Measurements from ENCODE around the gene OBSCN. TPM values are rescaled to one million over a fixed set of nuclear protein-coding genes. Genes with fewer than 3 reads are reported as not detected.

The OBSCN gene
- total and polyA plus RNA-seq, 2 of the 13 experiments (the other 11 are each of a cell fraction or from before 2014, with no cell fraction given) = 0.20 TPM

DNA sequence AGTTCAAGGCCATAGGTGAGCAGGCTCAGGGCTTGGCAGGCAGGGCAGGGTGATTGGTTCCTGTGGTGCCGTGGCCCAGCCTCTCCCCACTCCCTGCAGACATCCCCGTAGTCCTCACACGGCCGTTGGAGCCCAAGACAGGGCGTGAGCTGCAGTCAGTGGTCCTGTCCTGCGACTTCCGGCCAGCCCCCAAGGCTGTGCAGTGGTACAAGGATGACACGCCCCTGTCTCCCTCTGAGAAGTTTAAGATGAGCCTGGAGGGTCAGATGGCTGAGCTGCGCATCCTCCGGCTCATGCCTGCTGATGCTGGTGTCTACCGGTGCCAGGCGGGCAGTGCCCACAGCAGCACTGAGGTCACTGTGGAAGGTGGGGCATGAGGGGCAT, 71.9 kb downstream of the OBSCN start:
- in situ Hi-C loops (cut with HindIII; ENCODE audit: extremely low pct_ligation_motif_present, low pct_unique_long_range_greater_than_20kb) (no loop called here), intact Hi-C loops (cut with micrococcal nuclease; ENCODE audit: unreplicated experiment) (no loop called here)
- Histone ChIP-seq H3K9ac (ENCODE audit: insufficient read depth, low read depth, low read length) (no peak overlapping the region), H3K4me2 (ENCODE audit: low read depth, low read length) (no peak overlapping the region), H3K79me2 (ENCODE audit: insufficient read depth, low read length) (no peaks in the 10 kb centered on the region), H3K9me3 (ENCODE audit: low read length) (no peaks in the 10 kb centered on the region), H3K36me3 (replicated peaks in 1 of 2; ENCODE audit: control insufficient read depth in 1 of 2, insufficient read depth in 2 of 2, low read length in 2 of 2) (no peaks in the 10 kb centered on the region), H3K4me1 (ENCODE audit: insufficient read depth, low read length) (peaks cover 25% of the 10 kb centered on the region; the same call in 1 of the 2 replicates), H3K27ac (ENCODE audit: extremely low read length, insufficient read depth, low read length) (no peak overlapping the region), H3K4me3 (replicated peaks in 1 of 3; ENCODE audit: insufficient read depth in 1 of 3, low read depth in 2 of 3, low read length in 3 of 3) (no peak overlapping the region), H3K27me3 (ENCODE audit: control insufficient read depth in 1 of 2, insufficient read depth in 2 of 2, low read length in 2 of 2) (peaks cover 8 to 57% of the 10 kb centered on the region in 2 experiments), H2AFZ (ENCODE audit: low read length) (no peak overlapping the region), H4K20me1 (ENCODE audit: insufficient read depth, low read length) (no peaks in the 10 kb centered on the region)
- TF ChIP-seq ZNF263 (CRISPR knock-in tag; IDR thresholded peaks at IDR 0.05) = 0 out of 2 replicates have a peak, but pooled peaks have one; percentile 6
- no peak for TF ChIP-seq RAD51 (IDR thresholded peaks at IDR 0.05; ENCODE audit: borderline replicate concordance)
- TF ChIP-seq CCDC6 (CRISPR knock-in tag; IDR thresholded peaks at IDR 0.05) = no peak
- TF ChIP-seq, protein P1, sequence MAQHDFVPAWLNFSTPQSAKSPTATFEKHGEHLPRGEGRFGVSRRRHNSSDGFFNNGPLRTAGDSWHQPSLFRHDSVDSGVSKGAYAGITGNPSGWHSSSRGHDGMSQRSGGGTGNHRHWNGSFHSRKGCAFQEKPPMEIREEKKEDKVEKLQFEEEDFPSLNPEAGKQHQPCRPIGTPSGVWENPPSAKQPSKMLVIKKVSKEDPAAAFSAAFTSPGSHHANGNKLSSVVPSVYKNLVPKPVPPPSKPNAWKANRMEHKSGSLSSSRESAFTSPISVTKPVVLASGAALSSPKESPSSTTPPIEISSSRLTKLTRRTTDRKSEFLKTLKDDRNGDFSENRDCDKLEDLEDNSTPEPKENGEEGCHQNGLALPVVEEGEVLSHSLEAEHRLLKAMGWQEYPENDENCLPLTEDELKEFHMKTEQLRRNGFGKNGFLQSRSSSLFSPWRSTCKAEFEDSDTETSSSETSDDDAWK (CRISPR knock-in tag; IDR thresholded peaks at IDR 0.05) = no peak
- no peak for TF ChIP-seq RFX5 (IDR thresholded peaks at IDR 0.05; ENCODE audit: low read depth, low read length)
- TF ChIP-seq SCMH1 (CRISPR knock-in tag; IDR thresholded peaks at IDR 0.05; ENCODE audit: borderline replicate concordance) = no peak
- TF ChIP-seq, protein P2, sequence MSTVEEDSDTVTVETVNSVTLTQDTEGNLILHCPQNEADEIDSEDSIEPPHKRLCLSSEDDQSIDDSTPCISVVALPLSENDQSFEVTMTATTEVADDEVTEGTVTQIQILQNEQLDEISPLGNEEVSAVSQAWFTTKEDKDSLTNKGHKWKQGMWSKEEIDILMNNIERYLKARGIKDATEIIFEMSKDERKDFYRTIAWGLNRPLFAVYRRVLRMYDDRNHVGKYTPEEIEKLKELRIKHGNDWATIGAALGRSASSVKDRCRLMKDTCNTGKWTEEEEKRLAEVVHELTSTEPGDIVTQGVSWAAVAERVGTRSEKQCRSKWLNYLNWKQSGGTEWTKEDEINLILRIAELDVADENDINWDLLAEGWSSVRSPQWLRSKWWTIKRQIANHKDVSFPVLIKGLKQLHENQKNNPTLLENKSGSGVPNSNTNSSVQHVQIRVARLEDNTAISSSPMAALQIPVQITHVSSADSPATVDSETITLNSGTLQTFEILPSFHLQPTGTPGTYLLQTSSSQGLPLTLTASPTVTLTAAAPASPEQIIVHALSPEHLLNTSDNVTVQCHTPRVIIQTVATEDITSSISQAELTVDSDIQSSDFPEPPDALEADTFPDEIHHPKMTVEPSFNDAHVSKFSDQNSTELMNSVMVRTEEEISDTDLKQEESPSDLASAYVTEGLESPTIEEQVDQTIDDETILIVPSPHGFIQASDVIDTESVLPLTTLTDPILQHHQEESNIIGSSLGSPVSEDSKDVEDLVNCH (CRISPR knock-in tag; IDR thresholded peaks at IDR 0.05) = no peak
- TF ChIP-seq, protein P3, sequence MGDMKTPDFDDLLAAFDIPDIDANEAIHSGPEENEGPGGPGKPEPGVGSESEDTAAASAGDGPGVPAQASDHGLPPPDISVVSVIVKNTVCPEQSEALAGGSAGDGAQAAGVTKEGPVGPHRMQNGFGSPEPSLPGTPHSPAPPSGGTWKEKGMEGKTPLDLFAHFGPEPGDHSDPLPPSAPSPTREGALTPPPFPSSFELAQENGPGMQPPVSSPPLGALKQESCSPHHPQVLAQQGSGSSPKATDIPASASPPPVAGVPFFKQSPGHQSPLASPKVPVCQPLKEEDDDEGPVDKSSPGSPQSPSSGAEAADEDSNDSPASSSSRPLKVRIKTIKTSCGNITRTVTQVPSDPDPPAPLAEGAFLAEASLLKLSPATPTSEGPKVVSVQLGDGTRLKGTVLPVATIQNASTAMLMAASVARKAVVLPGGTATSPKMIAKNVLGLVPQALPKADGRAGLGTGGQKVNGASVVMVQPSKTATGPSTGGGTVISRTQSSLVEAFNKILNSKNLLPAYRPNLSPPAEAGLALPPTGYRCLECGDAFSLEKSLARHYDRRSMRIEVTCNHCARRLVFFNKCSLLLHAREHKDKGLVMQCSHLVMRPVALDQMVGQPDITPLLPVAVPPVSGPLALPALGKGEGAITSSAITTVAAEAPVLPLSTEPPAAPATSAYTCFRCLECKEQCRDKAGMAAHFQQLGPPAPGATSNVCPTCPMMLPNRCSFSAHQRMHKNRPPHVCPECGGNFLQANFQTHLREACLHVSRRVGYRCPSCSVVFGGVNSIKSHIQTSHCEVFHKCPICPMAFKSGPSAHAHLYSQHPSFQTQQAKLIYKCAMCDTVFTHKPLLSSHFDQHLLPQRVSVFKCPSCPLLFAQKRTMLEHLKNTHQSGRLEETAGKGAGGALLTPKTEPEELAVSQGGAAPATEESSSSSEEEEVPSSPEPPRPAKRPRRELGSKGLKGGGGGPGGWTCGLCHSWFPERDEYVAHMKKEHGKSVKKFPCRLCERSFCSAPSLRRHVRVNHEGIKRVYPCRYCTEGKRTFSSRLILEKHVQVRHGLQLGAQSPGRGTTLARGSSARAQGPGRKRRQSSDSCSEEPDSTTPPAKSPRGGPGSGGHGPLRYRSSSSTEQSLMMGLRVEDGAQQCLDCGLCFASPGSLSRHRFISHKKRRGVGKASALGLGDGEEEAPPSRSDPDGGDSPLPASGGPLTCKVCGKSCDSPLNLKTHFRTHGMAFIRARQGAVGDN (CRISPR knock-in tag; IDR thresholded peaks at IDR 0.05) = peak; percentile 4; the same call in 1 of the 2 replicates
- ATAC-seq = no peak
- POLR2A ChIA-PET = no interaction called here
- BruUV-seq (replicated peaks) = no TSS peak
- 50% methylated on average over 2 of the region's 12 CpGs for WGBS (ENCODE audit: low lambda C conversion rate)
- CTCF ChIA-PET (ENCODE audit: low intra/inter-chr PET ratio, low total read pairs) = no interaction called here
- no peak for FAIRE-seq
- DNase-seq (ENCODE audit: low spot score) = no peak
